ENCODE results near the gene SLC16A9.
A peak's percentile ranks its signal among the peaks of the same experiment; 100 is the strongest.

SLC16A9 gene

GRCh38 chr10:59623133-59624121 is 86.2 kb downstream of the SLC16A9 start:
- Histone ChIP-seq H3K36me3 (ENCODE audit: insufficient read depth) (no peaks in the 10 kb centered on the region), H3K27ac (no peak overlapping the region), H3K4me2 (no peak overlapping the region), H3K9ac (no peak overlapping the region), H3K79me2 (ENCODE audit: insufficient read depth, low read depth) (no peaks in the 10 kb centered on the region), H4K20me1 (ENCODE audit: insufficient read depth) (no peaks in the 10 kb centered on the region), H2AFZ (ENCODE audit: low read depth) (no peak overlapping the region), H3K4me1 (ENCODE audit: low read depth, poor library complexity, severe bottlenecking) (peaks cover 7% of the 10 kb centered on the region), H3K4me3 (IDR thresholded peaks at IDR 0.05; ENCODE audit: insufficient read depth, low read depth, low read length) (no peak overlapping the region), H3K27me3 (ENCODE audit: insufficient read depth, low read depth) (no peaks in the 10 kb centered on the region)
- TF ChIP-seq CTCF (conservative IDR thresholded peaks at IDR 0.05; ENCODE audit: low read depth, low read length) = no peak

DNA sequence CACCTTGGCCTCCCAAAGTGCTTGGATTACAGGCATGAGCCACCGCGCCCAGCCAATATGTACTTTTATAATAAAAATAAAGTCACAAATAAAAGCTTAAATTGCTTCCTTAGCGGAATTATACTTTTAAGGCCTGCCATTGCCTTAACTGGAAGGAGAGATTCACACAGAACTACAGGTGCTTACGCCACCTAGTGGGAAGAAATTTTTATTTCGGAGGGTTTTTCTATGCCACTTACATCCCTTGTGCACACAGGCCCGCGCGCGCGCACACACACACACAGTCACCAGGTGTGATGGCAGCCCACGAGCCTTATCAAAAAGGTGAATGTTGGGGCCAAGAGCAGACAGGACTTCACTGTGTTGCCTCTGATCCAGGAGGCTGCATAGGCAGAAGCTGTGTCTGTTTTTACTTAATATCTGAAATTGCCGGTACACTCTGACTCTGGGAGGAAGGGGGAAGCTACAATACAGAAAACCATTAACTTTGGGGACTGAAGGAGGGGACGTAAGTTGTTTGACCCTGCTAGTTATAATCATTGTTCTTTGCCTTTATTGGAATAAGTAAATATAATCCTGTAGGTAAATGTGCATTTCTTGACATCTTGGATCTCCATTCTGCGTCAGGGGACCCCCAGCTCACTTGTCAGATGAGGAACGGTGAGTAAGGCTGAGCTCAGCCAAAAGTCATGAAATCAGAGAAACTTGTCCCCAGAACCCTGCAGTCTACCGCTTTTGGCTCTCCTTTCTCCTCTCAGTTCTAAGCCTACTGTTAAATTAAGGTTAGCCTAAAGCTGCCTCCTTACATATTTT is 87.1 kb downstream of the SLC16A9 start:
- no peaks in the 10 kb centered on the region for H4K20me1 ChIP-seq (ENCODE audit: insufficient read depth)
- H3K9ac ChIP-seq = no peak overlapping the region
- H3K4me2 ChIP-seq = no peak overlapping the region
- no peaks in the 10 kb centered on the region for H3K27me3 ChIP-seq (ENCODE audit: insufficient read depth, low read depth)
- no peak overlapping the region for H2AFZ ChIP-seq (ENCODE audit: low read depth)
- H3K4me3 ChIP-seq (IDR thresholded peaks at IDR 0.05; ENCODE audit: insufficient read depth, low read depth, low read length) = no peak overlapping the region
- H3K4me1 ChIP-seq (ENCODE audit: low read depth, poor library complexity, severe bottlenecking) = peaks cover 7% of the 10 kb centered on the region
- no peaks in the 10 kb centered on the region for H3K79me2 ChIP-seq (ENCODE audit: insufficient read depth, low read depth)
- H3K36me3 ChIP-seq (ENCODE audit: insufficient read depth) = no peaks in the 10 kb centered on the region
- TF ChIP-seq CTCF (conservative IDR thresholded peaks at IDR 0.05; ENCODE audit: low read depth, low read length) = peak; percentile 78
- H3K27ac ChIP-seq = no peak overlapping the region

GRCh38 chr10:59621771-59622170 is 87.9 kb downstream of the SLC16A9 start:
- H3K9ac ChIP-seq = no peak overlapping the region
- H4K20me1 ChIP-seq (ENCODE audit: insufficient read depth) = no peaks in the 10 kb centered on the region
- H3K27ac ChIP-seq = no peak overlapping the region
- no peak overlapping the region for H3K4me2 ChIP-seq
- no peak overlapping the region for H3K4me3 ChIP-seq (IDR thresholded peaks at IDR 0.05; ENCODE audit: insufficient read depth, low read depth, low read length)
- no peaks in the 10 kb centered on the region for H3K36me3 ChIP-seq (ENCODE audit: insufficient read depth)
- no peaks in the 10 kb centered on the region for H3K27me3 ChIP-seq (ENCODE audit: insufficient read depth, low read depth)
- no peak for TF ChIP-seq CTCF (conservative IDR thresholded peaks at IDR 0.05; ENCODE audit: low read depth, low read length)
- no peak overlapping the region for H2AFZ ChIP-seq (ENCODE audit: low read depth)
- no peaks in the 10 kb centered on the region for H3K79me2 ChIP-seq (ENCODE audit: insufficient read depth, low read depth)
- peaks cover 7% of the 10 kb centered on the region for H3K4me1 ChIP-seq (ENCODE audit: low read depth, poor library complexity, severe bottlenecking)

DNA sequence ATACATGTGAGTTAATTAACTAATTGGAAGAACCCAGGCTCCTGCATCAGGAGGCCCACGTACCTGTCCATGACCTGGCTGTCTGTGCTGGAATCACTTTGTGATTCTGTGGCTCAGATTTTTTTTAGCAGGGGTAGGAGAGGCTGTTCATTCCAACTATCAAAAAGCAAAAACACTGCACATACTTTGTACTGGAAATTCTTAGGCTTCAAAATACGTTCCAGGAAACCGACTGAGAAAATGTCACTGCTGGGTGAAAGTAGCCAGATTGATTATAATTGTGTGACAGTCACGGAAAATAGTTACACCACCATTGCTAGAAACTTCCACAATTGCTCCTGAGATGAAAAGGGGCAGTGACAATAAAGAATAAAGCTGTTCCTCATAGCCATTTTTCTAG is 91.0 kb downstream of the SLC16A9 start:
- Histone ChIP-seq H4K20me1 (ENCODE audit: insufficient read depth) (no peaks in the 10 kb centered on the region), H3K36me3 (ENCODE audit: insufficient read depth) (no peaks in the 10 kb centered on the region)

More for the DNA sequence above, 91.0 kb downstream of the SLC16A9 start:
- Histone ChIP-seq H3K4me2 (no peak overlapping the region), H3K9ac (no peak overlapping the region), H3K27me3 (ENCODE audit: insufficient read depth, low read depth) (no peaks in the 10 kb centered on the region), H3K27ac (no peak overlapping the region), H2AFZ (ENCODE audit: low read depth) (no peak overlapping the region), H3K79me2 (ENCODE audit: insufficient read depth, low read depth) (no peaks in the 10 kb centered on the region), H3K4me1 (ENCODE audit: low read depth, poor library complexity, severe bottlenecking) (no peaks in the 10 kb centered on the region), H3K4me3 (IDR thresholded peaks at IDR 0.05; ENCODE audit: insufficient read depth, low read depth, low read length) (no peak overlapping the region)
- TF ChIP-seq CTCF (conservative IDR thresholded peaks at IDR 0.05; ENCODE audit: low read depth, low read length) = no peak

Data from KMS-11 (cell line).